HG02759 (cell line): ENCODE data around the gene ARL15.
"Not testable (repeated sequence)": the region's sequence is repeated elsewhere in the genome, so short reads cannot be mapped to it uniquely, and the experiment has no call there.

ENCODE experiments used
- ATAC-seq: cut with Tn5 transposase; IDR thresholded peaks from one replicate; pipeline ENCODE4 v1.9.1; 2021; ENCODE audit warnings: mild to moderate bottlenecking, moderate library complexity; ENCODE audit not compliant: unreplicated experiment

ARL15 gene

GRCh38 chr5:54103871-54104270, 206.5 kb downstream of the ARL15 start:
- ATAC-seq, result no peak

GRCh38 chr5:54098267-54098666, 212.1 kb downstream of the ARL15 start:
- no peak for ATAC-seq

GRCh38 chr5:54095969-54096368, 214.4 kb downstream of the ARL15 start:
- no peak for ATAC-seq

GRCh38 chr5:54094706-54095105, 215.7 kb downstream of the ARL15 start:
- no peak for ATAC-seq

DNA sequence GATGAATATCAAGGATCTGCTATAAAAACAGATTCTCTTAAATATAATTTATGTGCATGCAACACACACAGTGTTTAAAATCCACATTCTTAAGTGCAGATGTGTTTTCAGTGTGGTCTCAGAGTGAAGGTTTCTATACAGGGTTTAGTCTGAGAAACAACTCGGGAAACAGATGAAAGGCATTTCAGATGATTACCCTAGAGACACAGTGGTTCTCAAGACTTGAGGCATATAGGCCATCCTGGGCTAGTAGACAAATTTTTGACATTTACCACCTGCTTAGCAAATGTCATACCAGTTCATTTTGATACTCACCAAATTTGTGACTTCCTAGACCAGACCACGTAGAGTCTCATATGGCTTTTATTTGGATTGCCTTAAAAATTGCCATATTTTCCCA, 216.5 kb downstream of the ARL15 start:
- no peak for ATAC-seq

DNA sequence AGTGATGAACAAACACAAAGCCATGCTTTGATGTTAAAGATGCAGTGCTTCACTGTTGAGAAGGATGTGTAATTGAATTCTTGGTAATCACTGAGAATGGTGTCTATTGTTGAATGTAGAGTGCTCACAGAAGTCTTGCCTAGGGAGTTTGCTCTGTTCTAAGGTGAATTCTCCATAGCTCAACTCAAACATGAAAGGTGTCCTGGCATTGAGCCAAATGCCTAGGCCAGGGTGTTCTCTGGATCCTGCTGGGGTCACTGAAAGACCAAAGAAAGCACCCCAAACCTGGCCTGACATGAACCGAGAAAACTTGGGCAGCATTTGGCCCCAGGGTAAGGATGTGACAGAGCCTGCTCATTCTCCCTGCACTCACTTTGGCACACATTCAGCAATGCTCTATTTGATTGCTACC, 217.3 kb downstream of the ARL15 start:
- no peak for ATAC-seq

GRCh38 chr5:54091307-54092130, 218.9 kb downstream of the ARL15 start:
- no peak for ATAC-seq

- no peak for ATAC-seq
Observed at GRCh38 chr5:54090495-54091120, 219.8 kb downstream of the ARL15 start.

DNA sequence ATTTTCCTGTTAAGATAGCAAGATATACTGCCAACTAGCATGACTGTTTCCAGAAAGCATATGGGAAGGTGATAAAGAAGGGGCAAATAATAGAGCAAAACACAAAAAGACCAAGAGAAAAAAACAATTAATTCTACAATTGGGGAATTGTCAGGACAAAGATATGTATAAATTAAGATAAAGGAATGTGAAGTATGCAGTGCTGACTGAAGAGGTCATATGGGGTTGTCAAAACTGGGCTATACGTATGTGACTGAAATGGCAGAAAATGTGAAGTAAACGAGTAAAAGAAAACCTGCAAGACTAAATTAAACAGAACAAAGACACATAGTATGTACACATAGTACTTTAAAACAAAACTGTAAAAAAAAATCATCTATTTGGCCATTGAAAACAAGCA, 222.3 kb downstream of the ARL15 start:
- no peak for ATAC-seq

GRCh38 chr5:54087436-54087835, 222.9 kb downstream of the ARL15 start:
- no peak for ATAC-seq

GRCh38 chr5:54086191-54086590, 224.2 kb downstream of the ARL15 start:
- no peak for ATAC-seq

- no peak for ATAC-seq
Observed at GRCh38 chr5:54084696-54085095, 225.7 kb downstream of the ARL15 start.

DNA sequence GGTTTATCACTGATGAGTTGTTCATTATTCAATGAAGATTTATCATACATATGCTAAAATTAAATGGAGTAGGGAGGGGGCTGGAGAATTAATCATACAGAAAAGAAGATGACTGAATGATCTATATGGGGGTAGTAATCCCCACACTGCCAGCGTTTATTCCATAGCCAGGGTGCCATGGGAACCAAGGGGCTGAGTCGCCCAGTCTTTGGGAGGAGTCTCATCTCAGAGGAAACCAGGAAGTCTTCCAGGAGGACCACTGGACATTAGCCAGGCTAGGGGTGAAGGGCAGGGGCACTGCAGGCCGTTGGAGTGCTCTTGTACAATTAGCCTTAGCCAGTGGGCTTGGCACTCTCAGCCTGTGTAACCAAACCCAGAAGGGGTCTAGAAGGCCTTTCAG, 226.5 kb downstream of the ARL15 start:
- ATAC-seq, result no peak

- no peak for ATAC-seq
Observed at GRCh38 chr5:54083245-54083644, 227.1 kb downstream of the ARL15 start.

DNA sequence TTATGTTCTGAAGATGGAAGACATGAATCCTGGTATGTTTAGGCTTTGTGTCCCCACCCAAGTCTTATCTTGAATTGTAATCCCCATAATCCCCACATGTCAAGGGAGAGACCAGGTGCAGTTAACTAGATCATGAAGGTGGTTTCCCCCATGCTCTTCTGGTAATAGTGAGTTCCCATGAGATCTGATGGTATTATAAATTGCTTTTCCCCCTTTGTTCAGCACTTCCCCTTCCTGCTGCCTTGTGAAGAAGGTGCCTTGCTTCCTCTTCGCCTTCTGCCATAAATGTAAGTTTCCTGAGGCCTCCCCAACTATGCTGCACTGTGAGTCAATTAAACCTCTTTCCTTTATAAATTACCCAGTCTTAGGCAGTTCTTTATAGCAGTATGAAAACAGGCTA, 229.0 kb downstream of the ARL15 start:
- ATAC-seq, result no peak

GRCh38 chr5:54080831-54081230, 229.5 kb downstream of the ARL15 start:
- ATAC-seq, result no peak

GRCh38 chr5:54073735-54074134, 236.6 kb downstream of the ARL15 start:
- ATAC-seq, result no peak

GRCh38 chr5:54073131-54073530, 237.2 kb downstream of the ARL15 start:
- no peak for ATAC-seq

DNA sequence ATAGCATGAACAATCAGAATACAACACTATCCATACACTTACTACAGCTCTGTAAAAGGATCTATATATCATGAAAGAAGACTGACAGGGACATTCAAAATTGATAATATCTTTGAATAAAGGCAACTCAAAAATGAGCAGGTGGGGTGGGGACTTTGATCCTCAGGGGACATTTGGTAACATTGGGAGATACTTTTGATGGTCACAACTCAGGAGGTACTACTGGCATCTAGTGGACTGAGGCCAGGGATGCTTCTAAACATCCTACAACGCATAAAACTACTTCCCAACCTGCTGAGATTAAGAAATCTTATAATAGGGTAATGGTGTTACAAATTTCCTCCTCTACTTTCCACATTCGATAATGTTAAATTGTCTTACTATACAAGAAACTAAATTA, 243.9 kb downstream of the ARL15 start:
- ATAC-seq, result no peak

DNA sequence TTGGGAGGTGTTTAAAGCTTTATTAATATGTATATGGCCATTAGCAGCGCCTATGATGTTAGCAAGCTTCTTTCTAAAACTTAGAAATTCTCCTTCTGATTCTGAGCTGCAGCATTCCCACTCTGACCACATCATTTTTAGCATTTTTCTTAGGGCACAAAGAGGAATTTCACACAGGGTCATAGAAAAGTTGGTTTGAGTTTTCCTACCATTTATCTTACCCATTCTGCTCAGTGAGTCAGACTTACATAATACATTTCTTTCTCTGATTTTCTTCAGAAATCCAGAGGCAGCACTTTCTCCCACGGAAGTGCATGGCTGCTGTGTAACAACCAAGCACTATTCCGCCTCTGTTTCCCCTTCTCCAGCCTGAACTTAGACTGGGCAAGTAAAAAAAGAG, 246.6 kb downstream of the ARL15 start:
- ATAC-seq, result no peak

DNA sequence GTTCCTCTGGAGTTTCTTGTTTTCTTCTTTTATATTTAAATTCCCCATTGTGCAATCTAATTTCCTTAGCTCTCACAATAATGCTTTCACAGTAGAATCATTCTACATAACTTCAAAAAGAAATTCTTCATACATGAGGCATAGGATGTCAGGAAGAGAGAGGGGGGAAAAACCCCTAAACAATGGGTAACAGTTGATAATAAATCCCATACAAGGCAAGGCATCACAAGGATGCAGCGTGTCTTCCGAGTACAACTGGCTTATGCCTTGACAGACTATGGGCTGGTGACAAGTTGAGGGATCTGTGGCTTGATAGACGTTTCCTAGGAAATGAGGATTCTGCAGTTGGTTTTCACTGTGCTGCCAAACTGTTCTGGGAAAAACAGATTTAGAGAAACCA, 247.4 kb downstream of the ARL15 start:
- no peak for ATAC-seq

DNA sequence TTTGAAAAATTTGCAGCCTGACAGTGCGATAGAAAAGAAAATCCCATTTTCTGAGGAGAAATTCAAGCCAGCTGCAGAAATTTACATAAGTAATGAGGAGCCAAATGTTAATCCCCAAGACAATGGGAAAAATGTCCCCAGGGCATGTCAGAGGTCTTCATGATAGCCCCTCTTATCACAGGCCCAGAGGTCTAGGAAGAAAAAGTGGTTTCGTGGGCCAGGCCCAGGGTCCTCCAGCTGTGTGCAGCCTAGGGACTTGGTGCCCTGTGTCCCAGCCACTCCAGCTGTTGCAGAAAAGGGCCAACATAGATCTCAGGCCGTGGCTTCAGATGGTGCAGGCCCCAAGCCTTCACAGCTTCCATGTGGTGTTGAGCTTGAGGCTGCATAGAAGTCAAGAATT, 249.5 kb downstream of the ARL15 start:
- not testable (repeated sequence) for ATAC-seq

DNA sequence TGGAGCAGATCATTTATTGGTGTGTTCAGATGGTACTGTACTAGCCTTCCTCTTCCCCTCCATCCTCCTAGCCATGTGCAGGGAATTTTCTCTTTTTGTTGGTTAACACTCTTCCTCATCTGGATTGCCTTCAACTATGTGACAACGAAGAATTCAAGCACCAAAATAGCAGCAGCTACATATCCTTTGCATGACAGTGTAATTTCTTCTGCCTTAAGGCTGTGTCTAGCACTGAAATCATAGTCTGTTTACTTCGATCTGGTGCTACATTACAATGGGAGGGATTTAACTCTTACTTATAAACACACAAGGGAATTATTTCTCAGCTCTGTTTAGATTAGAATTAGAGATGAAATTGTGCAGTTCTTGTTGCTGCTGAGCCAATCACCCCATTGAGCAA, 260.4 kb downstream of the ARL15 start:
- ATAC-seq, result no peak
